ENCODE results near the gene IRF5.

DNA sequence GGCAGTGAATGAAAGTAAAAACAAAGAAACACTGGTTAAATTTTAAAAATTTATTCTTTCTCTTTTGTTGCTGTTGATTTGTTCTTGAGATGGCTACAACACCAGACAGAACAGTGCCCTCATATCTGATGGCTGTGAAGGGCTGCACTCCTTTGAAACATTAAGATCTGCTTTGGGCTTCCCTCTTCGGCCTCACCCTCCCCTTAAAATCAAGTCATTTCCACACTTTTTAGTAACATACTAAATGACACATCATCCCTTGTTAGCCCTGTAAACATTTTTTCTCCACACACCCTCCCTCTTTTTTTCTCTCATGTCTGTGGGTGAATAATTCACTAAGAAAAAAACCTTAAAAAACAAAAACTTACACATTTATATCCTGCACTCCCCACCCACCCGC, 16.4 kb downstream of the IRF5 start:
- TF ChIP-seq, protein P1, sequence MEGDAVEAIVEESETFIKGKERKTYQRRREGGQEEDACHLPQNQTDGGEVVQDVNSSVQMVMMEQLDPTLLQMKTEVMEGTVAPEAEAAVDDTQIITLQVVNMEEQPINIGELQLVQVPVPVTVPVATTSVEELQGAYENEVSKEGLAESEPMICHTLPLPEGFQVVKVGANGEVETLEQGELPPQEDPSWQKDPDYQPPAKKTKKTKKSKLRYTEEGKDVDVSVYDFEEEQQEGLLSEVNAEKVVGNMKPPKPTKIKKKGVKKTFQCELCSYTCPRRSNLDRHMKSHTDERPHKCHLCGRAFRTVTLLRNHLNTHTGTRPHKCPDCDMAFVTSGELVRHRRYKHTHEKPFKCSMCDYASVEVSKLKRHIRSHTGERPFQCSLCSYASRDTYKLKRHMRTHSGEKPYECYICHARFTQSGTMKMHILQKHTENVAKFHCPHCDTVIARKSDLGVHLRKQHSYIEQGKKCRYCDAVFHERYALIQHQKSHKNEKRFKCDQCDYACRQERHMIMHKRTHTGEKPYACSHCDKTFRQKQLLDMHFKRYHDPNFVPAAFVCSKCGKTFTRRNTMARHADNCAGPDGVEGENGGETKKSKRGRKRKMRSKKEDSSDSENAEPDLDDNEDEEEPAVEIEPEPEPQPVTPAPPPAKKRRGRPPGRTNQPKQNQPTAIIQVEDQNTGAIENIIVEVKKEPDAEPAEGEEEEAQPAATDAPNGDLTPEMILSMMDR (conservative IDR thresholded peaks at IDR 0.05; ENCODE audit: low read depth, low read length), result no peak
- no peak for TF ChIP-seq EZH2 (IDR thresholded peaks at IDR 0.05; ENCODE audit: borderline replicate concordance, low read depth, low read length, poor library complexity, severe bottlenecking)
